IMR-90 (cell line): Measurements from ENCODE around the gene ZNF503. TPM values are rescaled to one million over a fixed set of nuclear protein-coding genes. Genes with fewer than 3 reads are reported as not detected.
A peak's percentile ranks its signal among the peaks of the same experiment; 100 is the strongest.

ENCODE experiments used
- ATAC-seq: fragments of 200-7000 bp; cut with Tn5 transposase; 2 replicates; pipeline ENCODE4 v1.9.1; 2020; ENCODE audit warnings: low read depth, mild to moderate bottlenecking, moderate library complexity
- BruUV-seq: library from RNA; stranded (reverse); fragments of 400-500 nt; replicated peaks from 2 replicates; lab custom pipeline; 2021; lab: Mats Ljungman, UMichigan
- CTCF ChIA-PET: fragments of 300-600 bp; formaldehyde crosslinking; extraction: SDS; loops from one replicate; lab custom pipeline; 2021; ENCODE audit warnings: antibody characterized with exemption; lab: Yijun Ruan, JAX
- POLR2A ChIA-PET: fragments of 300-600 bp; sonication (Branson Sonifier 250); formaldehyde crosslinking; loops from one replicate; lab custom pipeline; 2022; ENCODE audit warnings: antibody characterized with exemption; ENCODE audit not compliant: unreplicated experiment; lab: Charles Lee
- DNase-seq: peaks from one replicate; pipeline ENCODE4 v3.0.0; 2013
- H2AFZ ChIP-seq: replicated peaks from 2 replicates; pipeline ENCODE3; 2013; ENCODE audit warnings: low read length, mild to moderate bottlenecking; ENCODE audit not compliant: poor library complexity
- H2AK5ac ChIP-seq: 2 replicates; pipeline ENCODE4 v1.6.1; 2013; ENCODE audit warnings: low read depth, low read length, inconsistent platforms
- H2AK9ac ChIP-seq: replicated peaks from 2 replicates; pipeline ENCODE3; 2013; ENCODE audit warnings: mild to moderate bottlenecking, low read depth, low read length, moderate library complexity; ENCODE audit not compliant: poor library complexity
- H2BK120ac ChIP-seq: 2 replicates; pipeline ENCODE4 v1.6.1; 2013; ENCODE audit warnings: low read depth, low read length, inconsistent platforms
- H2BK15ac ChIP-seq: 3 replicates; pipeline ENCODE4 v1.6.1; 2013; ENCODE audit warnings: low read depth, low read length, inconsistent platforms
- H2BK20ac ChIP-seq: 2 replicates; pipeline ENCODE4 v1.6.1; 2013; ENCODE audit warnings: low read depth, mild to moderate bottlenecking, inconsistent platforms, low read length, moderate library complexity
- H2BK5ac ChIP-seq: 2 replicates; pipeline ENCODE4 v1.6.1; 2013; ENCODE audit warnings: mild to moderate bottlenecking, low read depth, low read length, inconsistent platforms; ENCODE audit not compliant: poor library complexity, severe bottlenecking
- H3K14ac ChIP-seq: replicated peaks from 2 replicates; pipeline ENCODE4 v1.6.1; 2013; ENCODE audit warnings: low read depth, low read length, inconsistent platforms
- H3K18ac ChIP-seq: 2 replicates; pipeline ENCODE4 v1.6.1; 2013; ENCODE audit warnings: low read depth, low read length, control low read depth
- H3K23ac ChIP-seq: 2 replicates; pipeline ENCODE4 v1.6.1; 2013; ENCODE audit warnings: low read depth, low read length, inconsistent platforms
- H3K27ac ChIP-seq: 2 replicates; pipeline ENCODE4 v1.5.1; 2013; ENCODE audit warnings: mild to moderate bottlenecking, control low read depth, low read length; ENCODE audit not compliant: insufficient read depth
- H3K27me3 ChIP-seq: 2 replicates; pipeline ENCODE4 v1.6.1; 2013; ENCODE audit warnings: low read length; ENCODE audit not compliant: control insufficient read depth, insufficient read depth
- H3K36me3 ChIP-seq: 2 replicates; pipeline ENCODE4 v1.6.1; 2013; ENCODE audit warnings: low read length, mixed read lengths; ENCODE audit not compliant: control insufficient read depth, insufficient read depth
- H3K4ac ChIP-seq: 2 replicates; pipeline ENCODE4 v1.6.1; 2013; ENCODE audit warnings: low read depth, low read length, inconsistent platforms
- H3K4me1 ChIP-seq: 2 replicates; pipeline ENCODE4 v1.6.1; 2013; ENCODE audit warnings: low read length, mixed read lengths; ENCODE audit not compliant: control insufficient read depth, insufficient read depth
- H3K4me2 ChIP-seq: 2 replicates; pipeline ENCODE4 v1.6.1; 2013; ENCODE audit warnings: low read depth, mild to moderate bottlenecking, control low read depth, low read length, moderate library complexity
- H3K4me3 ChIP-seq: 2 replicates; pipeline ENCODE4 v1.5.1; 2013; ENCODE audit warnings: low read depth, mild to moderate bottlenecking, control low read depth, low read length, moderate library complexity; ENCODE audit not compliant: insufficient read depth
- H3K56ac ChIP-seq: 2 replicates; pipeline ENCODE4 v1.6.1; 2013; ENCODE audit warnings: low read length, inconsistent platforms; ENCODE audit not compliant: insufficient read depth; ENCODE audit errors: extremely low read depth
- H3K79me1 ChIP-seq, 2 experiments: 2 replicates each; pipeline ENCODE4 v1.6.1; 2013; ENCODE audit warnings: low read length in 2 of 2, inconsistent platforms in 1 of 2, low read depth in 1 of 2
- H3K9ac ChIP-seq: 2 replicates; pipeline ENCODE4 v1.6.1; 2013; ENCODE audit warnings: low read depth, low read length, control low read depth
- H3K9me1 ChIP-seq: 2 replicates; pipeline ENCODE4 v1.6.1; 2013; ENCODE audit warnings: low read length, inconsistent platforms; ENCODE audit not compliant: insufficient read depth
- H3K9me3 ChIP-seq: 2 replicates; pipeline ENCODE4 v1.6.1; 2013; ENCODE audit warnings: low read length; ENCODE audit not compliant: control insufficient read depth, insufficient read depth
- H4K20me1 ChIP-seq: 2 replicates; pipeline ENCODE4 v1.6.1; 2013; ENCODE audit warnings: low read length, inconsistent platforms; ENCODE audit not compliant: insufficient read depth
- H4K5ac ChIP-seq: 2 replicates; pipeline ENCODE4 v1.6.1; 2013; ENCODE audit warnings: mild to moderate bottlenecking, low read depth, low read length, control low read depth
- H4K8ac ChIP-seq, 2 experiments: 2 replicates each; pipeline ENCODE4 v1.6.1; 2013; ENCODE audit warnings: low read depth in 2 of 2, low read length in 2 of 2, control low read depth in 1 of 2, inconsistent platforms in 1 of 2
- H4K91ac ChIP-seq: 2 replicates; pipeline ENCODE4 v1.6.1; 2013; ENCODE audit warnings: low read depth, low read length, inconsistent platforms; ENCODE audit not compliant: insufficient read depth
- BHLHE40 ChIP-seq: fragments of 150-350 bp; IDR thresholded peaks from 2 replicates; pipeline ENCODE4 v1.6.1; 2016; ENCODE audit warnings: mild to moderate bottlenecking, low read depth, low read length
- CTCF ChIP-seq: conservative IDR thresholded peaks from 2 replicates; pipeline ENCODE4 v1.5.1; 2012; ENCODE audit warnings: mild to moderate bottlenecking, low read depth, low read length, improper control_type of control experiment
- MXI1 ChIP-seq: IDR thresholded peaks from 2 replicates; pipeline ENCODE4 v1.6.1; 2012; ENCODE audit warnings: low read depth, mild to moderate bottlenecking, low read length, moderate library complexity, borderline replicate concordance
- WGBS, 2 experiments: methylation state at CpG; one replicate each; pipeline versions ENCODE4 v1.1.5 to v1.1.7; 2013; ENCODE audit warnings: missing lambda C conversion rate in 2 of 2; ENCODE audit not compliant: insufficient read length in 1 of 2; ENCODE audit errors: extremely low coverage in 2 of 2; 5-methylcytosine and 5-hydroxymethylcytosine counted together
- dilution Hi-C: fragments of 300-500 bp; cut with HindIII; formaldehyde crosslinking; loops from one replicate; pipeline ENCODE4 v1.14.3; 2018; ENCODE audit warnings: low sequenced_read_pairs; ENCODE audit not compliant: unreplicated experiment
- in situ Hi-C: fragments of 300-500 bp; cut with MboI; formaldehyde crosslinking; loops from 3 replicates; pipeline ENCODE4 v1.14.3; 2019; ENCODE audit warnings: low sequenced_read_pairs, inconsistent platforms, mixed read lengths
- intact Hi-C: fragments of 100-400 bp; cut with micrococcal nuclease; formaldehyde crosslinking; loops from 2 replicates; pipeline ENCODE4 v1.10.0; 2022
- polyA plus RNA-seq, 3 experiments: library from polyadenylated mRNA; depleted of rRNA; stranded (reverse); fragments of >200 nt; gene quantifications; 2 replicates each; pipeline ENCODE4 v1.2.3, GENCODE V29; 2012; ENCODE audit warnings: low replicate concordance in 1 of 3
- total RNA-seq: library from RNA; depleted of rRNA; stranded (reverse); fragments of >200 nt; gene quantifications from 2 replicates; pipeline ENCODE4 v1.2.3, GENCODE V29; 2012

The ZNF503 gene
- total and polyA plus RNA-seq, 2 of the 4 experiments (the other 2 are of a cell fraction), result 0.36 to 5.8 TPM

- Histone ChIP-seq H3K9me3 (no peaks in the 10 kb centered on the region), H3K18ac (no peak overlapping the region), H3K14ac (no peak overlapping the region), H3K9me1 (no peaks in the 10 kb centered on the region), H4K8ac (no peak overlapping the region), H4K91ac (no peak overlapping the region; the same call in 1 of the 2 replicates), H3K27me3 (peaks cover 10% of the 10 kb centered on the region), H4K20me1 (no peaks in the 10 kb centered on the region), H2BK5ac (no peak overlapping the region), H2AFZ (peak overlapping the region; percentile 86), H3K27ac (no peak overlapping the region), H4K5ac (no peak overlapping the region), H2BK20ac (no peak overlapping the region), H3K4ac (no peak overlapping the region; the same call in 1 of the 2 replicates), H2BK15ac (no peak overlapping the region), H2AK5ac (no peak overlapping the region), H3K36me3 (0 out of 2 replicates have a peak, but pooled peaks cover 1% of the 10 kb centered on the region), H3K9ac (peak overlapping the region; percentile 53), H3K79me1 (no peaks in the 10 kb centered on the region), H2AK9ac (no peak overlapping the region), H3K4me3 (peak overlapping the region; percentile 89), H3K4me1 (peaks cover 2% of the 10 kb centered on the region; the same call in 1 of the 2 replicates), H2BK120ac (no peak overlapping the region), H3K23ac (no peak overlapping the region), H3K4me2 (peak overlapping the region; percentile 71), H3K56ac (no peak overlapping the region)
- ATAC-seq (no peak), DNase-seq (no peak)
- dilution Hi-C loops (no loop called here), in situ Hi-C loops (loop anchor here (10.0 to 25.0 kb wide), 4 partner anchors 629 to 1579 kb away; no protein-coding TSS in a partner anchor), intact Hi-C loops (loop anchor here (10.0 kb wide), 1 partner anchor 1027 kb away; no protein-coding TSS in a partner anchor)
- POLR2A ChIA-PET, result no interaction called here
- BruUV-seq, result no TSS peak
- WGBS, 2 experiments, result 6% methylated on average over 24 of the region's 68 CpGs; no CpG with 5 or more reads in 1 of the 2 experiments
- TF ChIP-seq CTCF (0 out of 2 replicates have a peak, but pooled peaks have one; percentile 0), BHLHE40 (no peak), MXI1 (no peak)
- CTCF ChIA-PET, result interaction anchor here (0.6 kb wide), 1 partner anchor 14 kb away, joined by 3 read pairs; no protein-coding TSS in a partner anchor
Observed at GRCh38 chr10:75407713-75408508, 6.3 kb upstream of the ZNF503 start.
